ENCODE results near the gene TMEM209. TPM values are rescaled to one million over a fixed set of nuclear protein-coding genes. Genes with fewer than 3 reads are reported as not detected.

TMEM209 gene
- total RNA-seq, 1 donor from 2014 or later = 14.8 TPM

DNA sequence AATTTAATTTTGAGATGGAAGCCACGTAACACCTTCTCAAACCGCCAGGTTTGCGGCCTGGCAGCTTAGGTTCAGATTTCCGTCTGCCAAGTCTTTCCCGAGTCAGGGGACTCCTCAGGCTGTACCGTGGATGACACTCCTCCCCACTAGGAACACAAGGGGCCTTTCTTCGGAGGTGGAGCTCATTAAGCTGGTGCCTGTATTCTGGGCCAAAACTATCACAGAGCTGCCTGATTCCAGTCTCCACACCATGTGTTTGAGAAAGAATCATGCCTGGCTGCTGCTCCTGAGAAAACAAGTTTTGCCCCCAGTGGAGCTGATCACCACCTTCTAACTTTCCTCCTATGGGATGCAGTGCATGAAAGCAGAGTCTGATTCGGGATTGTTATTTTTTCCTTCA lies 44.8 kb downstream of the TMEM209 start:
- no peak overlapping the region for H3K27ac Mint-ChIP-seq (ENCODE audit: unreplicated experiment)
- H3K27me3 Mint-ChIP-seq (ENCODE audit: low read depth) = no peaks in the 10 kb centered on the region
- DNase-seq (ENCODE audit: low spot score) = no peak
- no peak overlapping the region for H3K4me3 Mint-ChIP-seq (ENCODE audit: unreplicated experiment)
- TF ChIP-seq, protein P1, sequence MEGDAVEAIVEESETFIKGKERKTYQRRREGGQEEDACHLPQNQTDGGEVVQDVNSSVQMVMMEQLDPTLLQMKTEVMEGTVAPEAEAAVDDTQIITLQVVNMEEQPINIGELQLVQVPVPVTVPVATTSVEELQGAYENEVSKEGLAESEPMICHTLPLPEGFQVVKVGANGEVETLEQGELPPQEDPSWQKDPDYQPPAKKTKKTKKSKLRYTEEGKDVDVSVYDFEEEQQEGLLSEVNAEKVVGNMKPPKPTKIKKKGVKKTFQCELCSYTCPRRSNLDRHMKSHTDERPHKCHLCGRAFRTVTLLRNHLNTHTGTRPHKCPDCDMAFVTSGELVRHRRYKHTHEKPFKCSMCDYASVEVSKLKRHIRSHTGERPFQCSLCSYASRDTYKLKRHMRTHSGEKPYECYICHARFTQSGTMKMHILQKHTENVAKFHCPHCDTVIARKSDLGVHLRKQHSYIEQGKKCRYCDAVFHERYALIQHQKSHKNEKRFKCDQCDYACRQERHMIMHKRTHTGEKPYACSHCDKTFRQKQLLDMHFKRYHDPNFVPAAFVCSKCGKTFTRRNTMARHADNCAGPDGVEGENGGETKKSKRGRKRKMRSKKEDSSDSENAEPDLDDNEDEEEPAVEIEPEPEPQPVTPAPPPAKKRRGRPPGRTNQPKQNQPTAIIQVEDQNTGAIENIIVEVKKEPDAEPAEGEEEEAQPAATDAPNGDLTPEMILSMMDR (IDR thresholded peaks at IDR 0.05) = no peak
- H3K36me3 Mint-ChIP-seq (ENCODE audit: low read depth) = peaks cover 44% of the 10 kb centered on the region
- H3K9me3 Mint-ChIP-seq (ENCODE audit: low read depth) = peaks cover 5% of the 10 kb centered on the region
- H3K4me1 Mint-ChIP-seq (ENCODE audit: low read depth) = no peaks in the 10 kb centered on the region

DNA sequence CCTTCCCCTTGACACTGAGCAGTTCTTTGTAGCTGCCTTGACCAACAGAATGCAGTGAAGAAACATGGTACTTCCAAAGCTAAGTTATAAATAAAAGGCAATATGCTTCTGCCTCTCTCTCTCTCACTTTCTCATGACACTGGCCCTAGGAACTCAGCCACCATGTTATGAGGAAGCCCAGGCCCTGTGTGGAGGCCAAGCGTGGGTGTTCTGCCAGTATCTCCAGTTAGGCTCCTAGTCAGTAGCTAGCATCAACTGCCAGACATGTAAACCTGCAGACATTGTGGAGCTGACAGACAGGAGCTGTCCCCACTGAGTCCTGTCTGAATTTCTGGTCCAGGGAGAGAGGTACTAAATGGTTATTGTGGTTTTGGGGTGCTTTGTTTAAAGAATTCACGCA lies 45.2 kb downstream of the TMEM209 start:
- peaks cover 5% of the 10 kb centered on the region for H3K9me3 Mint-ChIP-seq (ENCODE audit: low read depth)
- H3K4me1 Mint-ChIP-seq (ENCODE audit: low read depth) = no peaks in the 10 kb centered on the region
- H3K36me3 Mint-ChIP-seq (ENCODE audit: low read depth) = peaks cover 43% of the 10 kb centered on the region
- TF ChIP-seq, protein P1 (IDR thresholded peaks at IDR 0.05) = no peak
- H3K27me3 Mint-ChIP-seq (ENCODE audit: low read depth) = no peaks in the 10 kb centered on the region
- no peak overlapping the region for H3K27ac Mint-ChIP-seq (ENCODE audit: unreplicated experiment)
- no peak overlapping the region for H3K4me3 Mint-ChIP-seq (ENCODE audit: unreplicated experiment)
- DNase-seq (ENCODE audit: low spot score) = no peak

DNA sequence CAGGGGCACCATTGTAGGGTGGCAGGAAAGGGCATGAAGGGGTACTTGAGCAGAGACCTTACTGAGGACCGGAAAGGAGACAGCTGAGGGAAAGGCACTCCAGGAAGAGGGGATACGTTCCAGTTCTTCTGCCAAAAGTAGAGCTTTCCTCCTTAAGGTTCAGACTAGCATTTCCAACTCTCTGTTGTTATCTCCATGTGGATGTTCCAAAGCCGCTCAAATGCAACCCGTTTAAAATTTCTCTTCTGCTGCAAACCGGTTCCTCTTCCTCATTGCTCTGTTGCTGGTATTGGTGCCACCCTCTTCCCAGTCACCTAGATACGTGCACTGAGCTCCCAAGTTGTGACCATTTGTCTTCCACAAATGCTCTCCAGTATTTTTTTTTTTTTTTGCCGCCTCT lies 47.5 kb downstream of the TMEM209 start:
- no peak for DNase-seq (ENCODE audit: low spot score)

DNA sequence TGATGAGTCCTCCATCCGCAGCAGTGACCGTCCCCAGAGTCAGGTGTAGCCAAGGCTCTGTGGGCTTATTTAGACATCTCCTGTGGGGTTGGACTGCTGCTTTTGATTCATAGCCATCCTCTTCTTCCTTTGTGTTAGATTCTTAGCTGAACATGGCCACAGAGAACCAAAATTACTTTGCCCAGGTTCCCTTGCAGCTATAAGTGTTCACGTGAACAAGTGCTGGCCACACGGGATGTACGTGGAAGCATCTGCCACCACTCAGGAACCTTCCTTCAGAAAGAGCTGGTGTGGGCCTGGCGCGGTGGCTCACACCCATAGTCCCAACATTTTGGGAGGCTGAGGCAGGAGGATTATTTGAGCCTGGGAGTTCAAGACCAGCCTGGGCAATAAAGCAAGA lies 49.1 kb downstream of the TMEM209 start:
- TF ChIP-seq, protein P1 (IDR thresholded peaks at IDR 0.05) = no peak
- Mint-ChIP-seq H3K4me1 (ENCODE audit: low read depth) (no peaks in the 10 kb centered on the region), H3K27me3 (ENCODE audit: low read depth) (no peaks in the 10 kb centered on the region), H3K4me3 (ENCODE audit: unreplicated experiment) (no peak overlapping the region), H3K36me3 (ENCODE audit: low read depth) (peaks cover 28% of the 10 kb centered on the region), H3K9me3 (ENCODE audit: low read depth) (peaks cover 5% of the 10 kb centered on the region), H3K27ac (ENCODE audit: unreplicated experiment) (no peak overlapping the region)
- no peak for DNase-seq (ENCODE audit: low spot score)

More for the DNA sequence above, 47.5 kb downstream of the TMEM209 start:
- Mint-ChIP-seq H3K4me1 (ENCODE audit: low read depth) (no peaks in the 10 kb centered on the region), H3K36me3 (ENCODE audit: low read depth) (peaks cover 32% of the 10 kb centered on the region), H3K9me3 (ENCODE audit: low read depth) (peaks cover 5% of the 10 kb centered on the region), H3K27ac (ENCODE audit: unreplicated experiment) (no peak overlapping the region), H3K4me3 (ENCODE audit: unreplicated experiment) (no peak overlapping the region), H3K27me3 (ENCODE audit: low read depth) (no peaks in the 10 kb centered on the region)
- TF ChIP-seq, protein P1 (IDR thresholded peaks at IDR 0.05) = no peak

DNA sequence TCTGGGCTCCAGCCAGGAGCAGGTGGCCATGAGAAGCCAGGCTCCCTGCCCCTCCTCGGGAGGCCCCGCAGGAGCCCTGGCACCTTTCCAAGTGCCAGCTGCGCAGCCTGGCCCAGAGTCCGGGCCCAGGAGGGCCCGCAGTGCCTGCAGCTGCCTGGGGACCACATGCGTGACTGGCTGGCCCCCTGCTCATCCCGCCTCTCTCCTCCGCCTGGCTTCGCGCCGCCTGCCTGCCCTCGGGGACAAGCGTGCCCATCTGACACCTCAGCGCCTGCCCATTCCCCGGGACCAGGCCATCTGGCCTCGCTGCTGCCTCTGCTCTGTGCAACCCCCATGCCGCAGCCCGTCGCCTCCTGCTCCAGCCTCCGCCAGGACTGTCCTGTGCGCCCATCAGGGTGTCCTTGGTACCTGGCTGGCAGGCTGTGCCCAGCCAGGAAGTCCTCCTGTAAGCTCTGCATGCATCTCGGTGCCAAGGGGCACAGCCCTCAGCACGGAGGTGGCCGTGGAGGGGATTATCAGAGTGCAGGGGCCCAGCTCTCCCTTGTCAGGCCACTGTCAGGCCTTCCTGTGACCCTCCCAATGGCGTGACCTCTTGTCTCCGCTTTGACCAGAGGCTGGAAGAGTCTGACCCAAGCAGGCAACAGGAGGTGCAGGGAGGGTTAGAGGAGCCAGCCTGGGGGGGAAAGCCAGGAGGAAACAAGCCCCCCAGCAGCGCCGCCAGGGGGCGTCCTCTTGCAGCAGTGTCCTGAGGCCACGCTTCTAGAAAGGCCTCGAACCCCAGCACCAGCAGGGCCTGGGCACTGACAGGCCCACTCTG lies 50.5 kb downstream of the TMEM209 start:
- DNase-seq (ENCODE audit: low spot score) = no peak
- peaks cover 18% of the 10 kb centered on the region for H3K36me3 Mint-ChIP-seq (ENCODE audit: low read depth)
- no peak overlapping the region for H3K4me3 Mint-ChIP-seq (ENCODE audit: unreplicated experiment)
- H3K4me1 Mint-ChIP-seq (ENCODE audit: low read depth) = no peaks in the 10 kb centered on the region
- H3K27ac Mint-ChIP-seq (ENCODE audit: unreplicated experiment) = no peak overlapping the region
- no peaks in the 10 kb centered on the region for H3K9me3 Mint-ChIP-seq (ENCODE audit: low read depth)
- H3K27me3 Mint-ChIP-seq (ENCODE audit: low read depth) = no peaks in the 10 kb centered on the region
- TF ChIP-seq, protein P1 (IDR thresholded peaks at IDR 0.05) = peak; percentile 36

Measured in chondrocyte (in vitro differentiated cells).